Hematopoietic multipotent progenitor cell treated with erythropoietin and hydrocortisone succinate and interleukin-3 and kit ligand, for 6 days (in vitro differentiated cells): ENCODE results near the gene EP400.

Source experiments
- DNase-seq: peaks from one replicate; pipeline ENCODE4 v3.0.0-alpha.2; 2015

Gene EP400

DNA sequence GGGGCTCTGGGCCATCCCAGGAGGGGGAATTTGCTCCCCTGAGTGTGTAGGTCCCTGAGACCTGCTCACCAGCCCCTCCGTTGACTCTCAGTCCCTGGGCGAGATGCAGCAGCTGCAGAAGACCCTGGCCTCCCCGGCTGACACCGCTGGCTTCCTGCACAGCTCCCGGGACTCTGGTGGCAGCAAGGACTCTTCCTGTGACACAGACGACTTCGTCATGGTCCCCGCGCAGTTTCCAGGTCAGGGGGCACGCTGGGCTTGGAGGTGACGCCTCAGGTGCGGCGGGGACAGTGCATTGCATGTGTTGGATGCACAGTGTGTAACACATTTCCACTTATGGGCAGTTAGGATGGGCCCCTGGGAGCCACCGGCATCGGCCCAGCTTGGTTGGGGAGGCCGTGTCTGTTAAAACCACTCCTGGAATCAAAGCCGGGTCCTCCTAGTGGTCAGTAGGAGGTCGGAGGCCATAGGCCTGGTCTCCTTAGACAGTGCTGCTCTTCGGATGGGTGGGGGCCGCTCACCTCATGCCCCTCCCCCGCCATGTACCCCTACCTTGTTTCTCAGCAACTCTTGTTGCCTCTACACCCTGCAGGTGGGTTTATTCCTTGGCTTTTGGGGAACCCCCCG lies 37.8 kb upstream of the EP400 start:
- DNase-seq = no peak

DNA sequence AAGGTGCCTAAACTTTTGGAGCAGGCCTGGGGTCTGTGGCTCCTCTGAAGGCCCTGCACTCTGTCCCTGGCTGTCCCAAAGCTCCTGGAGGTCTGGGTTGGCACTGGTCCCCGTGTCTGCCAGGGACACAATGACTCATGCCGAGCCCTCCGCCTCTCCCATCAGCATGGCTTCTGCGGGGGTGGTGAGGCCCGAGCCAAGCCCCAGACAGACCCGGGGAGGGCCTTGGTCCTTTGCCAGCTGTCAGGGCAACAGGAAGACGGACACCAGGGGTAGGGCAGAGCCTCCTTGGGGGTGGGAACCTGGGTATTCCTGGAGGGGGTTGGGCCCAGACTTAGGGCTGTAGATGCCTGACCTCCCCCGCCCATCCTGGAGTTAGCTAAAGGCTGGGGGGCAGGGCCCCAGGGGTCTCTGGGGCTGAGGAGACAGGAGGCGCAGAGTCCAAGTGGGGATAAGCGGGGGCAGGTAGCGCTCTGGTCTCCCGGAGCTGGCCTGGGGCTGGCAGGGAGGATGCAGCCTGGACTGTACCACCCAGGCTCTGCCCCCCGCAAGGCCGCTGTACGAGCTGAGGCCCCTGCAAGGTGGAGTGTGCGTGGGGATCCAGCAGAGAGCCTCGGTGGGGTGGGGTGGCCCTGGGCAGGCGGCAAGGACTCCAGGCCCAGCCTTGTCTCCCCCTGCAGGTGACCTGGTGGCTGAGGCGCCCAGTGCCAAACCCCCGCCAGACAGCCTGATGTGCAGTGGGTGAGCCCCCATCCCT lies 37.0 kb upstream of the EP400 start:
- DNase-seq = peak; percentile 85

DNA sequence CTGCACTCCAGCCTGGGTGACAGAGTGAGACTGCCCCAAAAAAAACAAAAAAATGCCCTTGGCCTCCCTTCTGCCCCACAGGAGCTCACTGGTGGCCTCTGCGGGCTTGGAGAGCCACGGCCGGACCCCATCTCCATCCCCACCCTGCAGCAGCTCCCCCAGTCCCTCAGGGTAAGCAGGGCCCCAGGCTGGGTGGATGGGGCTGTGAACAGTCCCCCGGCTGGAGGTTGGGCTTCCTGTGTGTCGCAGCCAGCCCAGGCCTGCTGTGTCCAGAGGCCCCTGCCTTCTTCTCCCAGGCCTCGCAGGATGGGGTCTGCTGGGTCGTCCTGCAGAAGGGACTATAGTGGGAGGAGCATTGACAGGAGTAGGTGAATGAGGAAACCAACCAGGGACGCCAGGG lies 36.1 kb upstream of the EP400 start:
- DNase-seq = no peak

DNA sequence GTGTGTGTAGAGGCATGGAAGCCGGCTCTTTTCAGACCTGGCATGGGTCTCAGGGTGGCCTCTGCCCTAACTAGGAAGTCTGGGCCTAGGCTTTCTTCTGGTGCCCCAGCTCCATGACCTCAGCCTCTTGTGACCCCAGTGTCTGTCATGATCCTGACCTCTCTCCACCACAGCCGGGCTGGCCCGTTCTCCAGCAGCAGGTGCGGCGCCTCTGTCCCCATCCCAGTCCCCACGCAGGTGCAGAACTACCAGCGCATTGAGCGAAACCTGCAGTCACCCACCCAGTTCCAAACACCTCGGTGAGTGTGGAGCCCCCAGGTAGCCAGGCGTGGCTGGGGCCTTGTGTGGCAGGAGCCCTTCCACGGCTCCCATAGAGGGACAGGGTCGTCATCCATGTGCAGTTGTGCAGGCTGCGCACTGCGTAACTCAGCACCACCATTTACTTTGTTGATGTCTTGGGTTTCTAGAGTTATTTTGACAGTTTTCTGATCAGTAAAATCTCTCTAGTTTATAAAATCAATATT lies 35.5 kb upstream of the EP400 start:
- DNase-seq = no peak

DNA sequence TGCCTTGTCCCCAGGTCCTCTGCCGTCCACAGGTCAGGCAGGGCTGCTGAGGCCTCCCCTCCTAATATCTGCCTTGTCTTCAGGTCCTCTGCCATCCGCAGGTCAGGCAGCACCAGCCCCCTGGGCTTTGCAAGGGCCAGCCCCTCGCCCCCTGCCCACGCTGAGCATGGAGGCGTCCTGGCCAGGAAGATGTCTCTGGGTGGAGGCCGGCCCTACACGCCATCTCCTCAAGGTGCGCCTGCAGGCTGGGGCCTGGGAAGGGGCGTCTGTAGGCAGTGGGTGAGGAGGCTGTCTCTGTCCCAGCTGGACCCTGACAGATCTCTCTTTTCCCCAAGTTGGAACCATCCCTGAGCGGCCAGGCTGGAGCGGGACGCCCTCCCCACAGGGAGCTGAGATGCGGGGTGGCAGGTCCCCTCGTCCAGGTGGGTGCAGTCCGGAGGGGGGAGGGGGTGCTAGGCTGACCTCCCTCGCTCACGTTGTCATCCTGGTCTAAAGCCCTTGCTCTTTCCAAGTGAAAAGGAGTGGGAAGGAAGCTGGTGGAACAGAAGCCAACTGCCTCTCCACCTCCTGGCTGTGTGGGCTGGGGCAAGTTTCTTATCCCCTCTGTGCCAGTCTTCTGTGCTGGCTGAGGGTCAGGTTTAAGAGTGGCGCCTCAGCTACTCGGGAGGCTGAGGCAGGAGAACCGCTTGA lies 34.6 kb upstream of the EP400 start:
- DNase-seq = no peak

DNA sequence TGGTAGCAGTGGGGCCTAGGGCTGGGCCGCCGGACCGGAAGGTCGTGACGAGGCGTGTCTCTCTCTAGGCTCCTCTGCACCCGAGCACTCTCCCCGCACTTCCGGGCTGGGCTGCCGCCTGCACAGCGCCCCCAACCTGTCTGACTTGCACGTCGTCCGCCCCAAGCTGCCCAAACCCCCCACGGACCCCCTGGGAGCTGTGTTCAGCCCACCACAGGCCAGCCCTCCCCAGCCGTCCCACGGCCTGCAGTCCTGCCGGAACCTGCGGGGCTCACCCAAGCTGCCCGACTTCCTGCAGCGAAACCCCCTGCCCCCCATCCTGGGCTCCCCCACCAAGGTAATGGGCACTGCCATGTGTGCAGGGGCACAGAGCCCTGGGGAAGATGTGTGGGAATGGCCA lies 33.9 kb upstream of the EP400 start:
- DNase-seq = no peak

DNA sequence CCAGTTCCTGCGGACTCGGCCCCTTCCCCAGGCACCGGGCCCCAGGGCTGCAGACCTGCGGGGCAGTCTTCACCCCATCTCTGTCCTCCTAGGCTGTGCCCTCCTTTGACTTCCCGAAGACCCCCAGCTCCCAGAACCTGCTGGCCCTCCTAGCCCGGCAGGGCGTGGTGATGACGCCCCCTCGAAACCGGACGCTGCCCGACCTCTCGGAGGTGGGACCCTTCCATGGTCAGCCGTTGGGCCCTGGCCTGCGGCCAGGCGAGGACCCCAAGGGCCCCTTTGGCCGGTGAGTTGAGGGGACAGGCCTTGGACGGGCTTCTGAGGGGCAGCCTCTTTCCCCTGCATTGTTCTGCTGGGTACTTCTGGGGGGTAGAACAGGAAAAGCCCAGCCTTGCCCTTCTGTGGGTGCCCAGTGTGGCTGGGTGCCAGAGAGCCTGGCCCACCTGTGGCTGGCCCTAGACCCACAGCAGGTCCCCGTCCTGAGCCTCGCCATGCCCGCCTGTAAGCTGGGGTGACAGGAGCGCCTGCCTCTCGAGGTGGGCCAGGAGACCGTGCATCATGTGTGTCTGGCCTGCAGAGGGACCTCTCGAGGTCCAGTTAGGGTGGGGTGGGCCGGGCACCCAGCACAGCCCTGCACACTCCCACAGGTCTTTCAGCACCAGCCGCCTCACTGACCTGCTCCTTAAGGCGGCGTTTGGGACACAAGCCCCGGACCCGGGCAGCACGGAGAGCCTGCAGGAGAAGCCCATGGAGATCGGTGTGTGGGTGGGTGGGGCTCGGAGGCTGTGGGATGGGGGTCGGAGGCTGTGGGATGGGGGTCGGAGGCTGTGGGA lies 33.2 kb upstream of the EP400 start:
- no peak for DNase-seq

DNA sequence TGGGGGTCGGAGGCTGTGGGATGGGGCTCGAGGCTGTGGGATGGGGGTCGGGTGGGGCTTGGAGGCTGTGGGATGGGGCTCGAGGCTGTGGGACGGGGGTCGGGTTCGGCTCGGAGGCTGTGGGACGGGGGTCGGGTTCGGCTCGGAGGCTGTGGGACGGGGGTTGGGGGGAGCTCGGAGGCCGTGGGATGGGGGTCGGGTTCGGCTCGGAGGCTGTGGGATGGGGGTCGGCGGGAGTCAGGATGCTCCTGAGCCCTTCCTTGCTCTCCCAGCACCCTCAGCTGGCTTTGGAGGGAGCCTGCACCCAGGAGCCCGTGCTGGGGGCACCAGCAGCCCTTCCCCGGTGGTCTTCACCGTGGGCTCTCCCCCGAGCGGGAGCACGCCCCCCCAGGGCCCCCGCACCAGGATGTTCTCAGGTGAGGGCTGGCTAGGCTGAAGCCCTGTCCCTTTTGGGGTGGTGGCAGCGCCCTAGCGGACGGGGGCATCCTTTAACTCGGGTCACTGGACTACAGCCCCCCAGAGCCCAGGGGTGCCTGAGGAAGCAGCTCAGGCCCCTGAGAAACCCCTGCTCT lies 32.5 kb upstream of the EP400 start:
- DNase-seq = no peak

DNA sequence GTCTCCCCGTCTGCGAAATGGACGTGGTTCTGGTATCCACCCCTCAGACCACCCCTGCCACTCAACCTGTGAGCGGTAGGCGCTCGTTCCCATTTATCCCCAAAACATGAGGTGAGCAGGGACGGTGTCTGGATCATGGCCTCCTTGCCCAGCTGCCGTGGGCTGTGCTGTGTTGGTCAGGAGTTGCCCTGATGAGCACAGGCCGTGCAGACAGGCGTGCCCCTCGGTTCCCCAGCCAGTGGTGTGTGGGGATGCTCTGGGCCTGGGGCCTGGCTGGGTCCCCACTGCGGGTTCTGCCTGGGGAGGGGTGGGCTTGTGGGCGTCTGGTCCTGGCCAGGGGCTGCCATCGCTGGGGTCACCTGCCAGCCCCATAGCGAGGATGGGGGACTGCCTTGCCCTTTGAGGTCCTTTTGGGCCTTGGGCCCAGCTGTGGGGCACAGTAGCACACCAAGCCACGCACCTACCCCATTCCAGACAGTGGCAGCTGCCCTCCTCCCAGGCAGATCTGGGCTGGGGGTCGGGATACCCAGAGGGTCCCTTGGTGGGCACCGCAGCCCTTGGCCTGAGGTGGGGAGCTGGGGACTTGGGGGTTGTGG lies 31.9 kb upstream of the EP400 start:
- DNase-seq = no peak

DNA sequence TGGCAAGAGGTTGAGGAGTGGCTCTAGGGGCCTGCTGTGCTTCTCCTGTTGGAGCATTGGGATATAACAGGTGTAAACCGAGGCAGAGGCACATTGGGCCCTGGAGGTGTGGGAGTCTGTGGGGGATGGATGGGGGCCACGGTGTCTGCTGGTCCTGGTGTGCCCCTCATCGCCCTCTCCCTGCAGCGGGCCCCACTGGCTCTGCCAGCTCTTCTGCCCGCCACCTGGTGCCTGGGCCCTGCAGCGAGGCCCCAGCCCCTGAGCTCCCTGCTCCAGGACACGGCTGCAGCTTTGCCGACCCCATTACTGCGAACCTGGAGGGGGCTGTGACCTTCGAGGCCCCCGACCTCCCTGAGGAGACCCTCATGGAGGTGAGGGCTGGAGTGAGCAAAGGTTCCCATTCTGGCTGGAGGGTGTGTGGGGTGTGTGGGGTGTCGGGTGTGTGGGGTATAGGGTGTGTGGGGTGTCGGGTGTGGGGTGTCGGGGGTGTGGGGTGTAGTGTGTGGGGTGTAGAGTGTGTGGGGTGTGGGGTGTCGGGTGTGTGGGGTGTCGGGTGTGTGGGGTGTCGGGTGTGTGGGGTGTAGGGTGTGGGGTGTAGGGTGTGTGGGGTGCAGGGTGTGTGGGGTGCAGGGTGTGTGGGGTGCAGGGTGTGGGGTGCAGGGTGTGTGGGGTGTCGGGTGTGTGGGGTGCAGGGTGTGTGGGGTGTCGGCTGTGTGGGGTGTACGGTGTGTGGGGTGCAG lies 31.3 kb upstream of the EP400 start:
- DNase-seq = no peak

DNA sequence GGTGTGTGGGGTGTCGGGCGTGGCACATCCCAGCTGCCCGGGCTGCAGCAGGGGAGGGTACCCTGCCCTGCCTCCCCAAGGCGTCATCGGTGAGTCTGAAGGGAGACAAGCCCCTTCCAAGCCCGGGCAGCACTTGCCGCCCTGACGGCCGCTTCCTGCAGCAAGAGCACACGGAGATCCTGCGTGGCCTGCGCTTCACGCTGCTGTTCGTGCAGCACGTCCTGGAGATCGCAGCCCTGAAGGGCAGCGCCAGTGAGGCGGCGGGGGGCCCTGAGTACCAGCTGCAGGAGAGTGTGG lies 30.7 kb upstream of the EP400 start:
- no peak for DNase-seq

DNA sequence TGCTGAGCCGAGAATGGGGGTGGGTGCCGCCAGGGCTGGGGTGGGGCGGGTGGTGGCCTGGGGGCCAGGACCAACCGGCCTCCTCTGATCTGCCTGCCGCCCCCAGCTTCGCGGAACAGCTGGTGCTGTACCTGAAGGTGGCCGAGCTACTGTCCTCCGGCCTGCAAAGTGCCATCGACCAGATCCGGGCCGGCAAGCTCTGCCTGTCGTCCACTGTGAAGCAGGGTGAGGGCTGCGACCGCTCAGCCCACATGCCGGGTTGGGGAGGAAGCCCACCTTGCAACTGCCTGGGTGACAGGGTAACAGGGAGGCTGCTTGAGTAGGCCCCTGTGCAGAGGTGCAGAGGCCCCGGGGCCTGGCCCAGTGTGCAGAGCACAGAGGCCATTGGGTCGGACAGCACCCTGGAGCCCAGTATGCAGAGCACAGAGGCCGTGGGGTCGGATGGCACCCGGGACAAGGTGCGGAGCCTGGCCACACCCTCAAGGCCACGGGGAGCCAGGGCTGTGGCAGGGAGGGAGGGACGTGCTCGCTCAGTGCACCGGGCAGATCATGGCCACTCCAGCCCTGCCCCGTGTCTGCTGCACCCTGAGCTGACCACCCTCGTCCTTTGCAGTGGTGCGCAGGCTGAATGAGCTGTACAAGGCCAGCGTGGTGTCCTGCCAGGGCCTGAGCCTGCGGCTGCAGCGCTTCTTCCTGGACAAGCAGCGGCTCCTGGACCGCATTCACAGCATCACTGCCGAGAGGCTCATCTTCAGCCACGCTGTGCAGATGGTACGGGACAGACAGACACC lies 30.2 kb upstream of the EP400 start:
- DNase-seq = no peak

DNA sequence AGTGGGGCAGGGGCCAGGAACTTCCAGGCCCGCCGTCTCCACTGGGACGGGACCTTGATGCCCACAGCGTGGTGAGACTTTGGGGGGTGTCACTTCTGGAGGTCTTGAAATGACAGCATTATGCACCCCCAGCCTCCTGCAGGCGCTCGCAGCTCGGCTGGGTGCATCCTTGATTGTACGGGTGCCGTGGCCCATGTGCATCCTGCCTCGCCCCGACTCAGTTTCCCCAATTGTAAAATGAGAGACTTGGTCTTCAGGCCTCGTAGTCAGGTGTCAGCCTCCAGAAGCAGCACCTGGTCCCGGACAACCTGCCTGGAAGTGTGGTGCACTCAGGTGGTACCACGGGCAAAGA lies 29.6 kb upstream of the EP400 start:
- DNase-seq = no peak

DNA sequence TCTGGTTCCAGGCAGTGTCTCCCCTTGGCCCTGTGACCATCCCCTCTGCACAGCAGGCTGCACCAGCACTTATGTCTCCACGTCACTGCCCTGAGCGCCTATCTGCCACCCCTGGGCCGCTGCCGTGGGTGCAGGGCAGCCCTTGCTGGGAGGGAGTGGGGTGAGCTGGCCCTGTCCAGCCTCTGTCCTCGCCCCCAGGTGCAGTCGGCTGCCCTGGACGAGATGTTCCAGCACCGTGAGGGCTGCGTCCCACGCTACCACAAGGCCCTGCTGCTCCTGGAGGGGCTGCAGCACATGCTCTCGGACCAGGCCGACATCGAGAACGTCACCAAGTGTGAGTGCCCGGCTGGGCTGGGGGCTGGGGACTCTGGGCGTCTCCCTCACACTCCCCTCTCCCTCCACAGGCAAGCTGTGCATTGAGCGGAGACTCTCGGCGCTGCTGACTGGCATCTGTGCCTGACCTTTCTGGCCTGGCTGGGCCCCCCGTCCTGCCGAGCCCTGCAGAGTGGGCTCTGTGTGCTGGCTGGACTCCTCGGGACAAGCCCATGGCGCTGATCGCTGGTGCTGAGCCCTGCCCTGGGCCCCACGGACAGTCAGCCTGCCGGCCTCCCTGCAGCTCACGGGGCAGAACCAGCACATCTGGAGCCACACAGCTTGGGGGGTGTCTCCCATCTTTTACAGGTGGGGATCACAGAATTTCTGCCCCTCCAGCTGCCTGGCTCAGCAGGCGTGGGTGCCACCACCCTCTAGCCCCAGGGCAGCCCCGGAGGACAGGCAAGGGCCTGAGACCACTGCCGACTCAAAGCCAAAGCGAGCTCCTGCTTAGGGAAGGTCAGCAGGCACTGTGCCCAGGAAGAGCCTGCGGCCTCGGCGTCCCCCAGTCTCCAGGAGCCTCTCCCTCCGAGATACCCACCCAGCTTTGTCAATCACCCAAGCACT lies 28.6 kb upstream of the EP400 start:
- no peak for DNase-seq

DNA sequence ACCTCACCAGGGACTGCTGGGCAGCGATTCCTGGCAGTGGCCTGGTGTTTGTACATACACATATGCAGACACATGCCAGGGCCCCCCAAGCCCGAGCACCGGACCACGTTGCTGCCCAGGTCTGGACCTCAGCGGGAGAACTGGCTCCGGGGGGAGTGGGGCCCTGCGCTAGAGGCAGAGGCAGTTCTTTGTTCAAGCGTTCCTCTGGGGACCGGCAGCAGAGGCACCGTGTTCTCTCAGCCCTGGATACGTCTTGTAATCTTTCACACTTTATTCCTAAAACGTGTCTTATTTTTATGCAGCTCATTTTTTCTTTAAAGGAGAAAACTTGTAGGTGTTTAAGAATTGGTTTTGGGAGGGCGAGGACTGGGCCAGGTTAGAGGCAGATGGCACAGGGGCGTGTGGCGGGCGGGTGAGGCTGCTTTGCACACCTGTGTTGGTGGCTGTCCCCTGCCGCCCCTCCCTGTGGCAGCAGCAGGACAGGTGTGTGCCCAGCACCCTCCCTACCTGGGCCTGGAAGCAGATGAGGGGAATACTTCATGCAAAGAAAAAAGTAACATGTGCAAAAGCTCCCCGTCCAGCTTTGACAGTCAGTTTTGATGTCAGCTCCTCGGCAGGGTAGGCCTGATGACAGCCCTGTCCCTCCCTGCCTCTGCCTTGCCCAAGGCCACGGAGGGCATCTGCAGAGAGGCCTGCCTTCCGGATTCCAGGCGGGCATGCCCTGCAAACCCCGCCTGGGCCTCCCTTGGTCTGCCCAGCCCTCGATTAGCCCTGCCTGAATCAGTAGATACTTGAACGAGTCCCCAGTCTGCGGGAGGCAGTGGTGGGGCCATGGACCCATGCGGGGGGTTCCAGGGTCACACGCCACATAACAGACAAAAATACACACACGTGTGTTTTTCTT lies 27.6 kb upstream of the EP400 start:
- DNase-seq = no peak

DNA sequence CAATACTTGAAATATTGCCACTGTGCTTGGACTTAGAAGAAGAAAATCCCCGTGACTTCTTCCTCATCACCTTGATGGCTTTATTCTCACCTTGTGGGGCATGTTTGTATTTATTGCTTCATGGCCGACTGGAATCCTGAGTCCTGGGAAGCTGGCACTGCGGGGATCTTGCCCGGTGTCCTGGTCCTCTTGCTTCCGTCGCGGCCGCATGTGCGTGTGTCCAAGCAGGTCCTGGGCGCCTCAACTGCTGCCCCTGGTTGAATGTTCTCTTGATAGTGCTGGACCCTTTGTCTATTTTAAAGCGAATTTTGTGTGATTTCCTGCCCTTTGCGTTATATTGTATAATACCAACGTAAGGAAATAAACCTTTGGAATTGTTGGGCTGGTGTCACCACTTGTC lies 27.0 kb upstream of the EP400 start:
- no peak for DNase-seq

DNA sequence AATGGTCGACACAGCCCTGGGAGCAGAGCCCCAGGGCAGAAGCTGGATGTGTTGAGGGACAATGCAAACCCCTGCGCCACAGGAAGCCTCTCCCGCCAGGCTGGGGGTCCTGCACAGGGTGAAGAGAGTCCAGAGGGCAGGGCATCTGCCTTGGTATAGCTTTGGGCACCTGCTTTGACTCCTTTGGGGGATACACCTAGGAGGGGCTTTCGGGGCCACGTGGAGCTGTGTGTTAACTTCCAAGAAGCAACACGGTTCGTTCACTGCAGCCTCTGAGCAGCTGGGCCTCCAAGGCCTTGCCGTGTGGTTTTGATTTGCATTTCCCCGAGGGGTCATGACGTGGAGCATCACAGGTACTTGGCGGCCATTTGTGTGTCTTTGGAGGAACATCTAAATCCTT lies 26.5 kb upstream of the EP400 start:
- DNase-seq = no peak
